ENCODE data around the gene ME3. TPM values are rescaled to one million over a fixed set of nuclear protein-coding genes. Genes with fewer than 3 reads are reported as not detected.

ME3 gene
- total RNA-seq, 4 donors from 2014 or later, result 1.9 to 11.0 (median 6.0) TPM

GRCh38 chr11:86460461-86461385, 211.7 kb downstream of the ME3 start:
- H3K4me3 ChIP-seq (ENCODE audit: low read depth, poor library complexity, severe bottlenecking), result no peak overlapping the region
- no peak for TF ChIP-seq POLR2A (IDR thresholded peaks at IDR 0.05)
- WGBS, 2 donors, result 77 to 79% methylated on average over 9 of the region's 9 CpGs
- DNase-seq (ENCODE audit: low spot score in 2 of 2), result peak in 1 of 2 donors; percentile 63
- intact Hi-C loops (cut with DNase I; ENCODE audit: low total_unique reads), result no loop called here

- WGBS, 2 donors, result 77 to 81% methylated on average over 2 to 3 of the region's 3 CpGs
- TF ChIP-seq CTCF (IDR thresholded peaks at IDR 0.05) (no peak), POLR2A (IDR thresholded peaks at IDR 0.05) (no peak)
- DNase-seq (ENCODE audit: low spot score in 2 of 2), result peak in 1 of 2 donors; percentile 85
- intact Hi-C loops (cut with DNase I; ENCODE audit: low total_unique reads), result loop anchor here (5.0 kb wide), 1 partner anchor 352 kb away; no protein-coding TSS in a partner anchor
- H3K4me3 ChIP-seq (ENCODE audit: low read depth, poor library complexity, severe bottlenecking), result no peak overlapping the region
Observed at GRCh38 chr11:86459682-86460460, 212.5 kb downstream of the ME3 start.

GRCh38 chr11:86459002-86459385, 213.4 kb downstream of the ME3 start:
- DNase-seq (ENCODE audit: low spot score in 2 of 2), result no peak
- no peak for TF ChIP-seq POLR2A (IDR thresholded peaks at IDR 0.05)
- TF ChIP-seq CTCF (IDR thresholded peaks at IDR 0.05), result no peak
- WGBS, 2 donors, result 81 to 100% methylated on average over 1 of the region's 1 CpG
- H3K4me3 ChIP-seq (ENCODE audit: low read depth, poor library complexity, severe bottlenecking), result no peak overlapping the region
- intact Hi-C loops (cut with DNase I; ENCODE audit: low total_unique reads), result loop anchor here (5.0 kb wide), 1 partner anchor 353 kb away; no protein-coding TSS in a partner anchor

GRCh38 chr11:86458294-86459001, 214.0 kb downstream of the ME3 start:
- TF ChIP-seq POLR2A (IDR thresholded peaks at IDR 0.05) (no peak), CTCF (IDR thresholded peaks at IDR 0.05) (no peak)
- intact Hi-C loops (cut with DNase I; ENCODE audit: low total_unique reads), result loop anchor here (5.0 kb wide), 1 partner anchor 354 kb away; no protein-coding TSS in a partner anchor
- H3K4me3 ChIP-seq (ENCODE audit: low read depth, poor library complexity, severe bottlenecking), result no peak overlapping the region
- DNase-seq (ENCODE audit: low spot score in 2 of 2), result peak in 1 of 2 donors; percentile 74
- WGBS, 2 donors, result 73 to 79% methylated on average over 5 of the region's 5 CpGs

- TF ChIP-seq POLR2A (IDR thresholded peaks at IDR 0.05) (no peak), CTCF (IDR thresholded peaks at IDR 0.05) (peak in 1 of 3 donors; percentile 90)
- peak; percentile 83 to 97 for DNase-seq (ENCODE audit: low spot score in 2 of 2)
- H3K4me3 ChIP-seq (ENCODE audit: low read depth, poor library complexity, severe bottlenecking), result no peak overlapping the region
- WGBS, 2 donors, result 13 to 17% methylated on average over 9 of the region's 9 CpGs
- intact Hi-C loops (cut with DNase I; ENCODE audit: low total_unique reads), result loop anchor here (5.0 kb wide), 1 partner anchor 356 kb away; no protein-coding TSS in a partner anchor
Observed at GRCh38 chr11:86456075-86456939, 216.1 kb downstream of the ME3 start.

Data from lower leg skin (tissue), 4 donors.